Measurements from ENCODE around the gene REXO4.
"Not testable (repeated sequence)": the region's sequence is repeated elsewhere in the genome, so short reads cannot be mapped to it uniquely, and the experiment has no call there.

Gene REXO4

GRCh38 chr9:133379153-133380086 lies 38.4 kb downstream of the REXO4 start:
- Mint-ChIP-seq H3K36me3 (ENCODE audit: low read depth) (no peaks in the 10 kb centered on the region), H3K27me3 (ENCODE audit: low read depth, poor library complexity) (peaks cover 5% of the 10 kb centered on the region), H3K9me3 (peaks cover 18% of the 10 kb centered on the region), H3K4me3 (peak overlapping the region; percentile 16), H3K4me1 (peaks cover 14% of the 10 kb centered on the region), H3K27ac (no peak overlapping the region)
- DNase-seq: no peak
- no peak for TF ChIP-seq CTCF (IDR thresholded peaks at IDR 0.05)

- no peak for DNase-seq
- H3K4me1 Mint-ChIP-seq: peaks cover 21% of the 10 kb centered on the region
- H3K27me3 Mint-ChIP-seq (ENCODE audit: low read depth, poor library complexity): peaks cover 5% of the 10 kb centered on the region
- H3K9me3 Mint-ChIP-seq: peaks cover 18% of the 10 kb centered on the region
- no peak for TF ChIP-seq CTCF (IDR thresholded peaks at IDR 0.05)
- H3K36me3 Mint-ChIP-seq (ENCODE audit: low read depth): no peaks in the 10 kb centered on the region
- no peak overlapping the region for H3K4me3 Mint-ChIP-seq
- H3K27ac Mint-ChIP-seq: no peak overlapping the region
Observed at GRCh38 chr9:133378408-133378962, 39.3 kb downstream of the REXO4 start.

- peaks cover 5% of the 10 kb centered on the region for H3K27me3 Mint-ChIP-seq (ENCODE audit: low read depth, poor library complexity)
- H3K27ac Mint-ChIP-seq: no peak overlapping the region
- no peaks in the 10 kb centered on the region for H3K36me3 Mint-ChIP-seq (ENCODE audit: low read depth)
- TF ChIP-seq CTCF (IDR thresholded peaks at IDR 0.05): no peak
- no peak overlapping the region for H3K4me3 Mint-ChIP-seq
- peaks cover 26% of the 10 kb centered on the region for H3K4me1 Mint-ChIP-seq
- H3K9me3 Mint-ChIP-seq: peaks cover 18% of the 10 kb centered on the region
- DNase-seq: no peak
Observed at GRCh38 chr9:133377721-133378216, 40.0 kb downstream of the REXO4 start.

GRCh38 chr9:133377280-133377679 lies 40.5 kb downstream of the REXO4 start:
- Mint-ChIP-seq H3K9me3 (peaks cover 18% of the 10 kb centered on the region), H3K4me1 (peaks cover 31% of the 10 kb centered on the region), H3K4me3 (peak overlapping the region; percentile 52)
- not testable (repeated sequence) for H3K27ac Mint-ChIP-seq; H3K27me3 Mint-ChIP-seq (ENCODE audit: low read depth, poor library complexity); DNase-seq; H3K36me3 Mint-ChIP-seq (ENCODE audit: low read depth)

GRCh38 chr9:133375724-133376654 lies 41.8 kb downstream of the REXO4 start, which contains the start of the genes STKLD1 and SURF4:
Gene STKLD1, plus strand, starts transcription at chr9:133376366. Its CDS starts 108 bp downstream, at chr9:133376474.
Gene SURF4, minus strand, starts transcription at chr9:133376060. Its CDS starts 91 bp downstream, at chr9:133375969.
- peaks cover 5% of the 10 kb centered on the region for H3K27me3 Mint-ChIP-seq (ENCODE audit: low read depth, poor library complexity)
- H3K27ac Mint-ChIP-seq: peak within 1 kb of the TSS; percentile 98
- peaks cover 18% of the 10 kb centered on the region for H3K9me3 Mint-ChIP-seq
- peak within 1 kb of the TSS; percentile 97 for H3K4me3 Mint-ChIP-seq
- peaks cover 44% of the 10 kb centered on the region for H3K4me1 Mint-ChIP-seq
- no peaks in the 10 kb centered on the region for H3K36me3 Mint-ChIP-seq (ENCODE audit: low read depth)
- TF ChIP-seq CTCF (IDR thresholded peaks at IDR 0.05): no peak
- peak; percentile 98 for DNase-seq

All from nephron progenitor cell (in vitro differentiated cells).